ENCODE measurements around the gene CACNA2D4. TPM values are rescaled to one million over a fixed set of nuclear protein-coding genes. Genes with fewer than 3 reads are reported as not detected.

Gene CACNA2D4
- total RNA-seq, 1 donor from 2014 or later, result 1.2 TPM

GRCh38 chr12:1766110-1766509 is 152.3 kb downstream of the CACNA2D4 start:
- intact Hi-C loops (cut with micrococcal nuclease), result no loop called here
- DNase-seq, result no peak
- Histone ChIP-seq H3K27ac (replicated peaks) (no peak overlapping the region), H3K9me3 (replicated peaks) (no peaks in the 10 kb centered on the region), H3K27me3 (ENCODE audit: low read depth) (no peaks in the 10 kb centered on the region), H3K4me1 (peaks cover 10% of the 10 kb centered on the region), H3K36me3 (no peaks in the 10 kb centered on the region), H3K4me3 (no peak overlapping the region)
- TF ChIP-seq, protein P1, sequence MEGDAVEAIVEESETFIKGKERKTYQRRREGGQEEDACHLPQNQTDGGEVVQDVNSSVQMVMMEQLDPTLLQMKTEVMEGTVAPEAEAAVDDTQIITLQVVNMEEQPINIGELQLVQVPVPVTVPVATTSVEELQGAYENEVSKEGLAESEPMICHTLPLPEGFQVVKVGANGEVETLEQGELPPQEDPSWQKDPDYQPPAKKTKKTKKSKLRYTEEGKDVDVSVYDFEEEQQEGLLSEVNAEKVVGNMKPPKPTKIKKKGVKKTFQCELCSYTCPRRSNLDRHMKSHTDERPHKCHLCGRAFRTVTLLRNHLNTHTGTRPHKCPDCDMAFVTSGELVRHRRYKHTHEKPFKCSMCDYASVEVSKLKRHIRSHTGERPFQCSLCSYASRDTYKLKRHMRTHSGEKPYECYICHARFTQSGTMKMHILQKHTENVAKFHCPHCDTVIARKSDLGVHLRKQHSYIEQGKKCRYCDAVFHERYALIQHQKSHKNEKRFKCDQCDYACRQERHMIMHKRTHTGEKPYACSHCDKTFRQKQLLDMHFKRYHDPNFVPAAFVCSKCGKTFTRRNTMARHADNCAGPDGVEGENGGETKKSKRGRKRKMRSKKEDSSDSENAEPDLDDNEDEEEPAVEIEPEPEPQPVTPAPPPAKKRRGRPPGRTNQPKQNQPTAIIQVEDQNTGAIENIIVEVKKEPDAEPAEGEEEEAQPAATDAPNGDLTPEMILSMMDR (IDR thresholded peaks at IDR 0.05; ENCODE audit: borderline replicate concordance), result no peak

DNA sequence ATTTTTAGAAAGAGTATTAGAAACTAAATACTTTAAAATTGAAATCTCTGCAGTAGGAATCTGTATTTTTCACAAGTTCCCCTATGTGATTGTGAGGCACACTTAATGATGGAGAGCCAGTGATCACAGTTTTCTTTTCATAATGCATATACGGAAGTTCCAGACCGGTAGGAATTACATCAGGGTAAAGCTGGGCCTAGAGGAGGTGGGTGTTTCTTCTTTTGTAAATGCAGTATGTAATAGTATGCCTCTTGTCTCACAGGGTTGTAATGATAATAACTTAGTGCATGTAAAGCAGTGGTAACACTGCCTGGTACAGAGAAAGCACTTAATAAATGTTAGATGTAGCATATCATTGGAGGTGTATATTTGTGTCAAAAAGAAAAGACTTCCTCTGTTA is 155.3 kb downstream of the CACNA2D4 start:
- no peaks in the 10 kb centered on the region for H3K9me3 ChIP-seq (replicated peaks)
- H3K4me3 ChIP-seq, result no peak overlapping the region
- no peaks in the 10 kb centered on the region for H3K27me3 ChIP-seq (ENCODE audit: low read depth)
- no peak for DNase-seq
- TF ChIP-seq, protein P1 (IDR thresholded peaks at IDR 0.05; ENCODE audit: borderline replicate concordance), result no peak
- H3K4me1 ChIP-seq, result peaks cover 21% of the 10 kb centered on the region
- no peak overlapping the region for H3K27ac ChIP-seq (replicated peaks)
- intact Hi-C loops (cut with micrococcal nuclease), result no loop called here
- H3K36me3 ChIP-seq, result peaks cover under 1% of the 10 kb centered on the region

DNA sequence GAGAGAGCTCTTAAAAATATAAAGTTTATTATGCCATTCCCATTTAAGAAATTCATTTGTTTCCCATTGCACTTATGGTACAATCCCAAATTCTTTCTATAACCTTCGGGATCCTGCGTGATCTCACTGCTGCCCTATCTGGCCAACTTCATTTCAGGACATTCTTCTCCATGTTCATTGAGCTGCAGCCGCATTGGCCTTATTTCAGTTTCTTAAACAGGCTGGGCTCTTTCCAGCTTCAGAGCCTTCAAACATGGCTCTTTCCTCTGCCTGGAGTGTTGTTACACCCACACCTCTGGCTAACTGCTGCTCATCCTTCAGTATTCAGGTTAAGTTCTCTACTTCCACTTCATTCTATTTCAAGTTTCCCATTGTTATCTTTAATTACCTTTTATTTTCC is 156.6 kb downstream of the CACNA2D4 start:
- TF ChIP-seq, protein P1 (IDR thresholded peaks at IDR 0.05; ENCODE audit: borderline replicate concordance), result no peak
- Histone ChIP-seq H3K36me3 (peaks cover 12% of the 10 kb centered on the region), H3K4me1 (peaks cover 21% of the 10 kb centered on the region), H3K9me3 (replicated peaks) (no peaks in the 10 kb centered on the region), H3K27me3 (ENCODE audit: low read depth) (no peaks in the 10 kb centered on the region), H3K27ac (replicated peaks) (no peak overlapping the region), H3K4me3 (no peak overlapping the region)
- DNase-seq, result no peak
- intact Hi-C loops (cut with micrococcal nuclease), result no loop called here

DNA sequence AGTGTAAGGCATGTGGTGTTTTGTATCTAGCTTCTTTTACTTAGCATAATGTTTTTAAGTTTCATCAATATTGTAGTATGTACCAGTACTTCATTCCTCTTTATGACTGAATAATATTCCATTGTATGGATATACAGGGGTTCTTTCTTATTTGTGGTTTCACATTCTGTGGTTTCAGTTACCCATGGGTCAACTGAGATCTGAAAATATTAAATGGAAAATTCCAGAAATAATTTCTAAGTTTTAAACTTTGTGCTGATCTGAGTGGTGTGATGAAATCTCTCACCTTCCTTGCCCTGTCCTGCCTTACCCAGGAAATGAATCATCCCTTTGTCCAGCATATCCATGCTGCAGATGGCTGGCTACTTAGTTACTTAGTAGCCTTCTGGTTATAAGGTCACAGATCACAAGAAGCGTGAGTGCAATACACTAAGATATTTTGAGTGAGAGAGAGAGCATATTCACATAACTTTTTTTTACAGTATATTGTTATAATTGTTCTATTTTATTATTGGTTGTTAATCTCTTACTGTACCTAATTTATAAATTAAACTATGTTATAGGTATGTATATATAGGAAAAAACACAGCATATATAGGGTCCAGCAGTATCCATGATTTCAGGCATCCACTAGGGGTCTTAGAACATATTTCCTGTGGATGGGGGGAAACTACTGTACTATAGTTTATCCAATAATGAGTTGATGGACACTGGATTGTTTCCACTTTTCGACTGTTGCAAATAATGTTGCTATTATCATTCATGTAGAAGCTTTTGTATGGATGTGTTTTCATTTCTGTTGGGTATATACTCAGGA is 157.7 kb downstream of the CACNA2D4 start:
- Histone ChIP-seq H3K9me3 (replicated peaks) (no peaks in the 10 kb centered on the region), H3K27me3 (ENCODE audit: low read depth) (no peaks in the 10 kb centered on the region), H3K36me3 (peaks cover 21% of the 10 kb centered on the region), H3K4me1 (peaks cover 21% of the 10 kb centered on the region), H3K27ac (replicated peaks) (no peak overlapping the region), H3K4me3 (no peak overlapping the region)
- intact Hi-C loops (cut with micrococcal nuclease), result no loop called here
- TF ChIP-seq, protein P1 (IDR thresholded peaks at IDR 0.05; ENCODE audit: borderline replicate concordance), result no peak
- DNase-seq, result no peak

- Histone ChIP-seq H3K4me3 (no peak overlapping the region), H3K9me3 (replicated peaks) (no peaks in the 10 kb centered on the region), H3K27me3 (ENCODE audit: low read depth) (no peaks in the 10 kb centered on the region), H3K27ac (replicated peaks) (no peak overlapping the region), H3K4me1 (peaks cover 21% of the 10 kb centered on the region), H3K36me3 (peaks cover 36% of the 10 kb centered on the region)
- no peak for DNase-seq
- intact Hi-C loops (cut with micrococcal nuclease), result no loop called here
- TF ChIP-seq, protein P1 (IDR thresholded peaks at IDR 0.05; ENCODE audit: borderline replicate concordance), result no peak
These were observed 159.6 kb downstream of the CACNA2D4 start for GRCh38 chr12:1758887-1759286.
